HG03280 (cell line): ENCODE measurements around the gene UBL4A.

Experiments used
- ATAC-seq: cut with Tn5 transposase; IDR thresholded peaks from one replicate; pipeline ENCODE4 v1.9.1; 2021; ENCODE audit warnings: mild to moderate bottlenecking, moderate library complexity; ENCODE audit not compliant: unreplicated experiment

UBL4A gene

GRCh38 chrX:154441984-154442707 is 44.3 kb downstream of the UBL4A start:
- no peak for ATAC-seq

- ATAC-seq: no peak
These were observed 44.9 kb downstream of the UBL4A start for GRCh38 chrX:154441564-154441963.

DNA sequence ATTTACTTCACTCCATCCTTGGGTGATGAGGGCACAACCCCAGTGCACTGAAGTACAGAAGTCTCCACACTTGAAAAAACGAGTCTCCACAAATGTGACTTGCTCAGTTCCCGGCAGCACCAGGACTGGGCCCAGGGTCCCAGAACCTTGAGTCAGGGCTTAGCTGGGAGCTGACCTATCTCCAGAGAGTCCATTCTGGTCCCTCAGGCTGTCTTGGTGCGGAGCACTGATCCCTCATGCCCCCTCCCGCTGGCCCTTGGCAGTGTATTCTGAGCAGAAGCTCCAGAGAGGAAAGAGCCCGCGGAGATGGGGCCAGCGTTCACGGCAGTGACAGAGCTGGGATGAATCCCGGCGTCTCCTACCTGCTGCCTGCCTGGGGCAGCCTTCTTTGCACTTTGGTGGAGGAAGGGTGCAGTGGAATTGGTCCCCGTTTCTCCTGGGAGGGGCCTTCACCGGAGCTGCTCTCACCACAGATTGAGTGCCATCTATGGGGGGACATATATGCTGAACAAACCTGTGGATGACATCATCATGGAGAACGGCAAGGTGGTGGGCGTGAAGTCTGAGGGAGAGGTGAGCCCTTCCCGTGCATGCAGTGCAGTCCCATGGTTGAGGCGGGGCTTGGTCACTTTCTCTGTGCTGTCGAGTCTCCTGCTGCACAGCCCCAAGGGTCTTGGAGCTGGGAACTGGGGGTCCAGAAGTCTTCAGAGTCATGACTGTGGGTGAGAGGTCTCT is 45.6 kb downstream of the UBL4A start:
- no peak for ATAC-seq

GRCh38 chrX:154439841-154440240 is 46.6 kb downstream of the UBL4A start:
- ATAC-seq: no peak

- ATAC-seq: no peak
These were observed 48.2 kb downstream of the UBL4A start for GRCh38 chrX:154437971-154438893.

DNA sequence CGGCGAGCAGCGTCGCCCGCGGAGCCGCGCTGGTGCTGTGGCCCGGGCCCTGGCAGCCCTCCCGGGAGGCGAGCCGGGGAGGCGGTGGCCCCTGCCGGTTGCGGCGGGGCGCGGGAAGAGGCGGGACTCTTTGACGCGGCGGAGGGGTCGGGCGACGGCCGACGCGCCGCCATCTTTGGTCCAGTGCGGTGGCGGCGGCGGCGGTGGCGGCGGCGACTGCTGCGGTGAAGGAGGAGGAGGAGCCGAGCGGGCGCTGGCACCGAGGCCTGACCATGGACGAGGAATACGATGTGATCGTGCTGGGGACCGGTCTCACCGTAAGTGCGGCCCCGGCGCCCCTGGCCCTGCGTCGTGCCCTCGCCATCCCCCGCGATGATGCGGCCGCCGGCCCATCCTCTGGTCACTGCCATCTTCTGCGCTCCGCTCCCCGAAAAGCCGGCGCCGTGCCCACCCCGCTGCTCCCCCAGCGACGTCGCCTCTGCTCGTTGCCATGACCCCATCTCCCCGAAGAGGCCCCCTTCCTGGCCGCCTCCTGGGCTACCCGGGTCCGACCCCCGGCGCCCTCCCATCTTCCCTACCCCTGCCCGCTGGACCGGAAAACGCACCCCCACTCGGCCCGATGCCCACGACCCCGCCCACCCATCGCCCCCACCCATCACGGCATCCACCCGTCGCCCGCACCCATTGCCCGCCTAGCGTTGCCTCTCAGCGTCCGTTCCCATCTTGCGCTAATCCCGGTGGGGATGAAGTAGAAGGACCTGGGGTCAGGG is 49.2 kb downstream of the UBL4A start, which contains the start of gene GDI1:
Gene GDI1 (plus strand): TSS at position 172 of the 770 bp plus-strand sequence. CDS start 101 bp downstream, at position 273.
- ATAC-seq: peak; percentile 59

- peak; percentile 52 for ATAC-seq
These were observed 49.9 kb downstream of the UBL4A start for GRCh38 chrX:154436374-154436982.

DNA sequence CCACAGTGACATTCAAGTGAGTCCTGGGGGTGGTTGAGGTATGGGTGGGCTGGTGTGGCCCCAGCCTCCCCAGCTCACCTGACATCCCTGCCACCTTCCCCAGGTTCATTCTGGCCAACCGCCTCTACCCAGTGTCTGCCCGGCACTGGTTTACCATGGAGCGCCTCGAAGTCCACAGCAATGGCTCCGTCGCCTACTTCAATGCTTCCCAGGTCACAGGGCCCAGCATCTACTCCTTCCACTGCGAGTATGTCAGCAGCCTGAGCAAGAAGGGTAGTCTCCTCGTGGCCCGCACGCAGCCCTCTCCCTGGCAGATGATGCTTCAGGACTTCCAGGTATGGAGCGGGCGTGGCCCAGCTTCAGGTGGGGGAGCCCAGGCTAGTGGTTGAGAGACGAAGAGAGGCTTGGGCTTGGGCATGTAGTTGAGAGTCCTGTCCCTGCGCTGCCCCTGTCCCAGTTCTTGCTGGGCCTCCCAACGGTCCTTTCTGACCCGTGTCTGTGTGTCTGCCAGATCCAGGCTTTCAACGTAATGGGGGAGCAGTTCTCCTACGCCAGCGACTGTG is 51.2 kb downstream of the UBL4A start:
- no peak for ATAC-seq

DNA sequence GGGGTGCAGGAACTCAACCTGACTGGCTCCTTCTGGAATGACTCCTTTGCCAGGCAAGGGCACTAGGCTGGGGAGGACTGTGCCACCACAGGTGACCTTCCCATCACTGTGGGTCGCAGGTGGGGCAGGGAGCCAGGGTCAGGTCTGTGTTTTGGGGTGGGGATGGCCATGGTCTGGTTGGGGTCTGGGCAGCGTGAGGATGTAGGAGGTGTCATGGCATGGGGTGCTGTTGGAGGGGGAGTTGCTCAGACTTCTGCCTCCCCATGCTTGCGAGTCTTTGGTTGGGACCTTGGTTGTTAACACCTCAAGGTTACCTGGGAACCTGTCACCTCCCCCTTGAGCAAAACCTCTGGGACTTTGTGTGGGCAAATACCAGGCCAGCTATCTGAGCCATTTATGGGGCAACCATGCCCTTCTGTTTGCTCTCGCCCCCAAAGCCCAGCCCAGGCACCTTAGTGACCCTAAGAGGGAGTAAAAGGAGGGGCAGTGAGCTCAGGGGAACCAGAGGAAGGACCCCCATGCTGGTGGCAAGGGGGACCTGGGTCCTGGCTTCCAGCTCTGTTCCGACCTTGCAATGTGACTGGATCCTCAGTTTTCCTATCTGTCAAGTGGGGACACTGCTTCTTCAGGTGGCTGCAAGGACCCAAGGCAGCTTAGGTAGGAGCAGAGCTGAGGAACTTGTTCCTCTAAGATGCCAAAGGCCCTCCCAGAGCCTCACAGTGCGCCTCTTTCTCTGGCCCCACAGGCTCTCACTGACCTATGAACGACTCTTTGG is 51.8 kb downstream of the UBL4A start:
- ATAC-seq: no peak
